Cardiac fibroblast (primary cell): ENCODE measurements around the gene ERFE.
"Not testable (repeated sequence)": the region's sequence is repeated elsewhere in the genome, so short reads cannot be mapped to it uniquely, and the experiment has no call there.

Experiments used
- DNase-seq, 2 donors: peaks; one replicate each; pipeline versions ENCODE4 v3.0.0 to v3.0.0-alpha.2; 2010; ENCODE audit warnings: low read depth in 2 of 2
- H3K4me3 ChIP-seq, 2 donors: replicated peaks in 1 of 2; 1 replicate in 1 of 2; 2 replicates in 1 of 2; pipeline ENCODE4 v1.5.1; 2011; ENCODE audit warnings: low read depth in 2 of 2, low read length in 2 of 2, mild to moderate bottlenecking in 2 of 2, moderate library complexity in 1 of 2
- TF ChIP-seq, protein P1 (sequence below): IDR thresholded peaks from one replicate; pipeline ENCODE4 v1.5.1; 2011; ENCODE audit warnings: low read depth, mild to moderate bottlenecking, low read length, inconsistent platforms

The ERFE gene

DNA sequence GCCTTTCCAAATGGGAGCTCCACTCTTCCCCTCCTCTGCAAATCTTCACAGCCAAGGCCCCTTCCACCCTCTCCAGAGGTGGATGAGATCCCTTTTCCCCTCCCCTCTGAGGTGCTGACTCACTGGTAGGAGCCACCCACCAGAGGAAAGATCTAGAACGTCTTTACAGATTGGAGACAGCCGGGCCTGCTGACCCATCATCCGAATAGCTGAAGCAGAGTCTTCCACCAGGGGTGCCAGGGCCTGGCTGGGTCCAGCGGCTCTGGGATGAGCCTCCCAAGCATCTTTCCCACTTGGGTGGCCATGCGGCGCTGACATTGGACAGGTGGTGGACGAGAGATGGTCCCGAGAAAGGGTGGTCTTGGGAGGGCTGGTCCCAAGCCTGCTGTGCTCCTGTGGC lies 9.0 kb downstream of the ERFE start:
- peak; percentile 24 to 50 for DNase-seq
- TF ChIP-seq, protein P1, sequence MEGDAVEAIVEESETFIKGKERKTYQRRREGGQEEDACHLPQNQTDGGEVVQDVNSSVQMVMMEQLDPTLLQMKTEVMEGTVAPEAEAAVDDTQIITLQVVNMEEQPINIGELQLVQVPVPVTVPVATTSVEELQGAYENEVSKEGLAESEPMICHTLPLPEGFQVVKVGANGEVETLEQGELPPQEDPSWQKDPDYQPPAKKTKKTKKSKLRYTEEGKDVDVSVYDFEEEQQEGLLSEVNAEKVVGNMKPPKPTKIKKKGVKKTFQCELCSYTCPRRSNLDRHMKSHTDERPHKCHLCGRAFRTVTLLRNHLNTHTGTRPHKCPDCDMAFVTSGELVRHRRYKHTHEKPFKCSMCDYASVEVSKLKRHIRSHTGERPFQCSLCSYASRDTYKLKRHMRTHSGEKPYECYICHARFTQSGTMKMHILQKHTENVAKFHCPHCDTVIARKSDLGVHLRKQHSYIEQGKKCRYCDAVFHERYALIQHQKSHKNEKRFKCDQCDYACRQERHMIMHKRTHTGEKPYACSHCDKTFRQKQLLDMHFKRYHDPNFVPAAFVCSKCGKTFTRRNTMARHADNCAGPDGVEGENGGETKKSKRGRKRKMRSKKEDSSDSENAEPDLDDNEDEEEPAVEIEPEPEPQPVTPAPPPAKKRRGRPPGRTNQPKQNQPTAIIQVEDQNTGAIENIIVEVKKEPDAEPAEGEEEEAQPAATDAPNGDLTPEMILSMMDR = no peak
- H3K4me3 ChIP-seq = no peak overlapping the region

GRCh38 chr2:238168196-238169047 lies 9.7 kb downstream of the ERFE start:
- TF ChIP-seq, protein P1 = no peak
- no peak for DNase-seq
- H3K4me3 ChIP-seq = peak overlapping the region in 1 of 2 donors; percentile 33

GRCh38 chr2:238169048-238169707 lies 10.4 kb downstream of the ERFE start:
- peak; percentile 94 to 98 for DNase-seq
- peak overlapping the region in 1 of 2 donors; percentile 53 for H3K4me3 ChIP-seq
- TF ChIP-seq, protein P1 = no peak

- peak; percentile 97 to 100 for DNase-seq
- peak overlapping the region in 1 of 2 donors; percentile 53 for H3K4me3 ChIP-seq
- TF ChIP-seq, protein P1 = no peak
Measured at GRCh38 chr2:238169708-238170251, 11.0 kb downstream of the ERFE start.

GRCh38 chr2:238170386-238171071 lies 11.8 kb downstream of the ERFE start:
- TF ChIP-seq, protein P1 = no peak
- peak in 1 of 2 donors; percentile 23 for DNase-seq
- H3K4me3 ChIP-seq = no peak overlapping the region

GRCh38 chr2:238171072-238171431 lies 12.3 kb downstream of the ERFE start:
- H3K4me3 ChIP-seq, DNase-seq: not testable (repeated sequence)
